DMS153 (cell line): Measurements from ENCODE around the gene CTNNA3.

ENCODE experiments used
- DNase-seq: peaks from one replicate; lab custom pipeline; 2025; lab: John Stamatoyannopoulos, UW

CTNNA3 gene

DNA sequence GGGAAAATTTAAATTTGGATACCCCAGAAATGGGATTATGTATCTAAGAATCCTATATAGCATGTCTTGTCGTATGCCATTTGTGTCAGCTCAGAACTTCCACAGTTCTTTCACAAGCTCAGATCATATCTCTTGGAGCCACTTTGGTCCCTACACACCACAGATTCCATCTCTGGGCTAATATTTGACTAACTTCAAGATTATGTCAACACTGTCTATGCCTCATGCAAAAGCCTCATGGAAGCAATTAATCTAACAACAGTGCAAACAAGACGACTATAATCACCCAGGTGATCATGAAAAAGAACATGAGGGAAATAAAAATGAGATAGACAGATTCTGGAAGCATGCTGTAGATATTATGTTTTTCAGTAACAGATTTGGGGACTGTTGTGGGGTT lies 581.0 kb downstream of the CTNNA3 start:
- DNase-seq = no peak

DNA sequence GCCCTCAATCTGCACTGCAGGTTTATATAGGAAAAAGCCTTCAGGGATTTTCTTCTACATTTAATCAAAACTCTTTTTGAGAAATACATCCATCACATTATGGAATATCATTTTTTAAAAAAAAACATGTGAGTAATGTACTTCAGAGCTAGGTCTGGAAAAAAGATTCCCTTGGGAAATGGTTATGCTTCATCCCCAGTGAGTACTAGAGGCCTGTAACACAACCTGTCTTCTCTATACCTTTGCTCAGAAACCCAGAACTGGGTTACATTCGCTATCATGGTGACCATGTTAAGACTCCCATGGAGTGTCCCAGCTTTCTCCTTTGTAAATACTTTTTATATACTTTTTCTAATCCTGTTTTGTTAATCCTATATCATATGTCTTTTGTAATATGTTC lies 583.2 kb downstream of the CTNNA3 start:
- no peak for DNase-seq

DNA sequence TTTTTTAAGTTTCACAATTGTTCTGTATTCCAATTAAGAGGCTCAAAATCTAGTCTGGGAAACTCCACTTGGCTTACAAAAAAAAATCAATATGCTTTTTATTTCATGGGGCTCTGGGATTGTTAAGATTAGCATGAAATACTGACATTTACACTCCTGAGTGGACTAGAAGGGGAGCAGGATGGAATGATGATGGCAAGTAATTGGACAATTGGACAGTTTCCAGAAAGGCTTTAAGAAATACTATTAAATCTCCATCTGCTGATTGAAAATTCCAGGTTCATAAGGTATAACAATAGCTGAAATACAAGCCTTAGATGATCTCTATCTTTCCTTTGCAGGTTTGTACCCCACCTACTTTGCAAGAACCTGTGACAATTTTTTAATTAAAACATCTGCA lies 585.7 kb downstream of the CTNNA3 start:
- DNase-seq = no peak

DNA sequence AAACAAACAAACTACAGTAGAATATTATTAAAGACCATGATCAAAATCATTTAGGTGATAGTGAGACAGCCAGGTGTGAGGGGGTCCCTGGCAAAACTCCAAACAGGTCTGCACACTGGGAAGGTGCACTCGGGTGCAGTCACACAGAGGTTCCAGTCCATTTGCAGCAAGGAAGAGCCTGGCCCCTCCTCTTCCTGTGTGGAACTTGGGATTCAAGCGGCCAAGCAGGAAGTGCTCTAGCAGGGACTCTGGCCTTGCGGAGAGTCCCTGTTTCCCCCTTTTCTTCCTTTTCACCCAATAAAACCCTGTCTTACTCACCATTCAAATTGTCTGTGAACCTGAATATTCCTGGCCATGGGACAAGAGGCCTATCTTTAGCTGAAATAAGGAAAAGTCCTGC lies 588.3 kb downstream of the CTNNA3 start:
- DNase-seq = no peak

DNA sequence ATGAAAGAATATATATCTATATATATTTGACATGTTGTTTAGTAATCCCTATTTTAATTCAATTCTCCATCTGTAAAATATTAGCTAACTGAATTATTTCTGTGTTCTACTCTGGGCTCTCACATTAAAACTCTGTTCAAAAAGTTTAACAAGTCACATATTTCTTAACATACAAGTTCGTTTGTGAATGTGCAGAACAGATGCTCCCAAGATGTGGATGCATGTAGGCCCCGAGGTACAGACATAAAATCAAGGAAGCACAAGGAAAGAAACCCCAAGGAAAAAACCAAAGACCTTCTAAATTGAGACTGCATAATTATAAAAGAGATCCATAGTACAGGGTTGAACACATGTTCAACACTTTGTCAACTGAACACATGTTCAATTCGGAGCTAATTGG lies 595.0 kb downstream of the CTNNA3 start:
- DNase-seq = no peak

DNA sequence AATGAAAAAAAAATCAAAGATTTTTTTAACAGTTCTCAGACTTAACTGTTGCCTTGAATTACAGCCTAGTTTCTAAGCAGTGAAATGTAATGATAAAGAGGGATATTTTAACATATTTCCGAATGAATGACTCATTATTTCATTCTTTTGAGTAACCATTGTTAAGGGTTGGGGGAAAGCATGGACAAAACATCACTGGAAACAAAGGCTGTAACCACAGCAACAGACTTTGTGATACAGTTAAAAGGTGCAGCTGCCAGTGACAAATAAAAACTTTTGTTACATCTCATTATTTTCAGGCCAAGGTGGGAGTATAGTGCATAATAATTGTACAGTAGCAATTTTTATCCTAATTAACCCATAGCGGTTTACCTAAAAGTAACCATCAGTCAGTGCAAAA lies 597.5 kb downstream of the CTNNA3 start:
- DNase-seq = no peak

DNA sequence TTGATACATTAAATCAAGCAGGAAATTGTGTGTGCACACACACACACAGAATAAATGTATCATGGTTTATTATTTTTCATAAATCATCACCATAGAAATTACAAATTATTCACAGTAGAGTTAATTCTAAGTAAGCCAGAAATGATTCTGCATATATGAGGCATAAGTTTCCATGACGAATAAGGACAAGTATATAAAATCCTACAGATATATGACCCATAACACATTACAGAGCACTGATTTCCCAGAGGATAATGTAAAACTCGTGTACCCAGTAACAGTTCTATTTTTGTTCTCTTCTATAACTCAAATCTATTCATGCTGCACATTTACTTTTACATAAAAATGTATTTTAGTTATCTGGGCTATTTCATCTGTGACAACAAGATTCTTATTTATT lies 600.5 kb downstream of the CTNNA3 start:
- no peak for DNase-seq

DNA sequence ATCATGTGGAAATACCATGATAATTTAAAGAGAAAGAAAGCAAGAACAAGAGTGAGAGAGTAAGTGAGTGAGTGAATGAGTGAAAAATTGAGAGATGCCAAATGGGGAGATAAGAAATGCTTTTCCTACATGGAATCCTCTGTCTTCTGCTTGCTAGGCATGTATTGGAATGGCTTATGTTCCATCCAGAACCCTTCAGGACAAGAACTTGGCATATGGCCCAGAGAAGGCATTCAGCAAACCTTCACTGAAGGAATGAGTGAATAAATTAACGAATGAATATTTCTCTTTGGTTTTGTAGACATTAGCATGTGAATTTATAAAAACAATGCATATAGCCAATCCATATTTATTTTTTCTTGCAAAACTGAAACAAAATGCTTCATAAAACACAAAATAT lies 608.0 kb downstream of the CTNNA3 start:
- no peak for DNase-seq

DNA sequence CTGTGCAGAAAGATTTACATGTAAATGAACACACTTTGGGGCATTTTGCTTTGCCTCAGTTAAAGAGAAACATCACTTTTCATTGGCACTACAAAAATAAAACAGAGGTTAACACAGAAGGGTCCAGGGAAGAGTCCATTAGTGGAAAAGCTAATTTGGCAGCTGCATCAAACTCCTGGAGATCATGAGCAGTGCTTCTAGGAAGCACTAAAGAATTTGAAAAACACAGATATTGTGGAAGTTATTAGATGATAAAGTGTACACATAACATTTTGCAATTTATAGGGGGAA lies 608.9 kb downstream of the CTNNA3 start:
- DNase-seq = no peak

DNA sequence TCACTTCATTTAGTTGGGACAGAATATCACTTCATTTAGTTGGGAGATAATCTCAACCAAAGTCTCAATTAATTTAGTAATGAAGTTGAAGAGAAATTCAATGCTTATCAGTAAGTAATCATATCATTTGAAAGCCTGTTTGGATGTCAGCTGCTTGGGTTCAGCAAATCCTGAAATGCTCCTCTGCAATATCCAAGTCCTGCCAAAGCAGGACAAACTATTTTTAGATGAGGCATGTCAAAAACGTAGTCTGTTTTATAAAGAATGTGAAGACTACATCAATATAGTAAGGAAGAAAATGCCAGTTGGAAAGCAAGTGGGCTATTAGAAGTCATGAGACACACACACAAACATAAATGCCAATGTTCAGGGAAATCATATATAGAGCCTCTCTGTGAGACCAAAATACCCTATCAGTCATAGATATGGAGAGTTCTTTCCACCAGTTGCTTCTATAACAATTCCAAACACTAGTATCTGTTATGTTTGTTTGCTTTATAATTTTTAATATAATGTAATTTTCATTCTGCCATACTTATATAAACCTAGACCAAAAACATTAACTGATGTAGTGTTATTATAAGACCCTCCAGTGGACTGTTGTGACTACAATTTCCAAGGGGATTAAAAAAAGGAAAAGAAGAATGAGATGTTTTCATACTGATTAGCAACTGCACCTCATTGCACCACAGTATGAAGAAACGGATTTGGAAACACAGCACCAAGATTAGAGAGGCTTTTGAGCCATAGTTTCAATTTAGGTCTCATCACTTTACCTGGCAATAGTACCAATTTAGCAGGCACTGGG lies 609.5 kb downstream of the CTNNA3 start:
- DNase-seq = no peak

DNA sequence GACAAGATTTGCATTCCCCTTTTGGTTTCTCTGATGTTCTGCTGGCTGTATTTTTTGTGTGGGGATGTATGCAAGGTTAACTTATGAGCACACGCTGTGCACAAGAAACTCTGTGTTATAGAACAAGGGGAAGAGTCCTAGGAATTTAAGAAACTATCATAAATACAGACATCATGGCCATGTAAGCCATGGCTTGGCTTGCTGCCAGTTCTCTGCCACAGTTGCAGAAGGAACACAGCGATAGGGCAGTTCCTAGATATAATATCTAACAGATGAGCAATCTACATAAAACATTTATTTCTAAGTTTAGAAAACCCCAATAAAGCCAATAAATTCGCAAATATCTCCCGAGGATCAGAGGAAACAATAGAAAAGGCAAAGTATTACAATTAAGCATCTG lies 616.9 kb downstream of the CTNNA3 start:
- no peak for DNase-seq

DNA sequence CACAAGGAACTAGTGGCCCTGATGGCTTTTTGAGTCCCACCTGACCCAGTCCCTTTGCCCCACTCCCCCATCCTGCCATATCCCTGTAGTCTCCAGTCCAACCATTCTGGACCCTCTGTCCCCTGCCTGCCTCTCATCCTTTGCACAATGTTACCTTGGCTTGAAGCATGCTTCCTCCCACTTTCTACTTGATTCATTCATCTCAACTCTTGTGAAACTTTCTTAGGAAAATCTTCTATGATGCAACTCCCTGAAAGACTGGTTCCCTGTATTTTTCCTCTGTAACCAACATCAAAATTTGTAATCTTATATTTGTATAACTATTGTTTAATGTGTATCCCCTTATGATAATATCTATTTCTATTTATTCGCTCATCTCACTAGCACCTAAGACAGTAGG lies 618.6 kb downstream of the CTNNA3 start:
- DNase-seq = no peak

DNA sequence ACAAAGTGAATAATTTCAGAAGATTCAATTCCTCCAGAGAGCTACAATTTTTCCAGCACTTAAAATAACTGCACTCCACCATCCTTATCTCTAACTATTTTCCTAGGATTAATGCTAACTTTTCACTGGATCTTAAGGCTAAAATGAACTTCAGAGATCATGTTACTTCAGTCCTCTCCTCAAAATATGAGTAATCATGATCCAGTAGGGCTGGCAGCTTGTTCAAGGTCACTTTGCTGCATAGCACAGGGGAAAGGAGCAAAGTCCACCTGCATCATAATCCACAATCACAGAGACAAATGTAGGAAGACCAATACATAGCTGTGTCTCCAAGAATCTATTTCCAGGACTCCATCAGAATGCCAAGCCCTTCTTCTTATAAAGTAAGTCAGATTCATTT lies 619.9 kb downstream of the CTNNA3 start:
- DNase-seq = no peak

DNA sequence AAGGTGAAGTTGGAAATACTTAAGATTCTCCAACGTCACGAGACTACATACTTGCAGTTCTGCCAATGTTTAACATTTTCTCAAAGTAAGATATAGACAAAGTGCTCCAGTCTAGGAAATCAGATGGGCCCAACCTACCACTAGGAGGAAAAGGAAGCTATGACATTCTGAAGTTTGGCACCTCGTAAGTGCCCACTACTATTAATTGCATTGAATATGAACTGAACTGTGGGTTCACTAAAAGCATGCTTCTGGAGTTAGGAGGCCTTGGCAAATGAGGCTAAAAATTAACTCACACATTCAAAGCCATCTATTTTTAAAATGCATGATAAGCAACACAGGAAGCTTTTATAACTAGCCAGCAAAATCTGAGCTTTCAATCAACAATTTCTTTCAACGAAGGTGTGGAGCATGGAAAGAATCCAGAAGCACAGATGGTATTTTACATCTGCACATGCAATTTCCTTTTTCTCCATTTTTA lies 620.5 kb downstream of the CTNNA3 start:
- DNase-seq = no peak

DNA sequence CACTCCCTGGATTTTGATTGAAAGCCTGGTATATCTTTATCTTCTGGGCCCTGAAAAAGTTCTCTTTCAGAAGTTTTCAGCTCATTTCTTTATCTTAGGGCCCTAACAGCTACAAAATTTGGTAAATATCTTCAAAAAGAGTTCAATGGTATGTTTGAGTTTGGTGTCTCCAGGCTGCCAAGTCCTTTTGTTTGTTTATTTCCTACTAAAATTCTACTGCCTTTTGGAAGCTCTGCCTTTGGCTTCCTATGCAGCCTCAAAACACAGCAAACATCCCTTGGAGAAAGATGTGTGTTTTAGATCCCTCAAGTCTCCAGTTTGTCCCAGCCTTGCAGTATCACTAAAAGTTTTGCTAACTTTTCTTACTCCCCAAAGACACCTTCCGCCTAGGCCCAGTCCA lies 623.3 kb downstream of the CTNNA3 start:
- DNase-seq = no peak

DNA sequence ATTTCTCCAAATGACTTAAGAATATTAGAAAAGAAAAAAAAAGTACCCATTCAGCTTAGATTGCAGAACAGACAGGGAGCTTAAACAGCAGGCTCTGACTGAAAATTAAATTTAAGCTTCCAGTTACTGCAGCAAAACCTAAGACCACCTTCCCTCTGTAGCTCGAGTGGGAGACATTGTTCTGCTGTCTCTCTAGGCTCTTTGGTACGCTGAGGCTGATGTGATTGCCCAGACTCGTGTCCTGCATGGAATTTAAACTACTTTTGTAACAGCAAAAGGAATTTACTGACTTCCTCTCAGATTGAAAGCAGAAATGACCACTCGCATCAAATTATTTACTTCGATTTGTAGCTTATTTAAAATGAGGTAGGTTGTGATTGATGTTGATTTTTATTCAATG lies 645.6 kb downstream of the CTNNA3 start:
- no peak for DNase-seq

DNA sequence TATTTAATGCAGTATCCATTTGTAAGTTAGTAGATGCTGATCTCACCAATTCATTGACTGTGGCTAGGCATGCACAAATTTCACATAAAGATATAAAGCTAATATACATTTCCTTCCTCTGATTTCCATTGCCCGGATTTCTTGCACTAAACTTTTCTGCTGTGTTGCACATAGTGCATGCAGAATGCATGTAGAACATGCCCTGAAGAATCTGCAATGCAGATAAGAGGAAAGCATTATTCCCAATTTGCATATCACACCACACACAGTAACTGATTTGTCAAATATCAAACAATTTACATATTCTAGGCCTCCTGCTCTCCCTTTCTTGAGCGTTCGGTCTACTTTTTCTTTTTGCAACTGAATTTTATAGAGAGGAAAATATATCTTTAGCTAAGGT lies 646.0 kb downstream of the CTNNA3 start:
- DNase-seq = no peak

DNA sequence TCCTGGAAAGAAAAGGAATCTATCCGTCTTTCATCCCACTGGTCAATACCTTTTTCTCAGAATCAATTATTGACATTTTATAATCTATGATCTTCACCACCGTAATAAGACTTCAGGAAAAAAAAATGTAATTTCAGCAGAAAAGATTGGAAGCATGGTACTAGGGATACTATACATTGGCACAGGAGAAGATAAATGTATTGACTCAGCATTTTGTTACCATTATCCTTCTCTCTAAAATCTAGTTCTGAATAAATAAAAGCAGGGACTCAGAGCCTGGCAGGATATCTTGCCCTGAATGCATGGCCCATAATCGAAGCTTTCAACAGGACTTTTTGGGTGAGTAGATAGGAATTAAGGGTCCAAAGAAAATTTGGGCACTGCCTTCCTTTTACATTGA lies 649.5 kb downstream of the CTNNA3 start:
- DNase-seq = no peak

DNA sequence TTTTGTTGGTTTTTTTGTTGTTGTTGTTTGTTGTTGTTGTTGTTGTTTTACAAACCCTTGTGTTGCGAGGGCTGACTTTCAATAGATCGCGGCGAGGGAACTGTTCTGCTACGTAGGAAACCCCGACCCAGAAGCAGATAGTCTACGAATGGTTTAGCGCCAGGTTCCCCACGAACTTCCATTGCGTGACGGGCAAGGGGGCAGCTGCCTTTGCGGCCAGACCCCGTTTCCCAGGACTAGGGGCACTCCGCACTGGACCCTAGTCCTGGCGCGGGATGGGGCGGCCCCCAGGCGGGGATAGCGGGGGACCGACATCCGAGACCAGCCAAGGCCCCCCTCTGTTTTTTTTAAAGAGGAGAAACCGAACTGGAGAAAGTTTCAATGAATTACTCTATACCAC lies 650.6 kb downstream of the CTNNA3 start:
- no peak for DNase-seq

DNA sequence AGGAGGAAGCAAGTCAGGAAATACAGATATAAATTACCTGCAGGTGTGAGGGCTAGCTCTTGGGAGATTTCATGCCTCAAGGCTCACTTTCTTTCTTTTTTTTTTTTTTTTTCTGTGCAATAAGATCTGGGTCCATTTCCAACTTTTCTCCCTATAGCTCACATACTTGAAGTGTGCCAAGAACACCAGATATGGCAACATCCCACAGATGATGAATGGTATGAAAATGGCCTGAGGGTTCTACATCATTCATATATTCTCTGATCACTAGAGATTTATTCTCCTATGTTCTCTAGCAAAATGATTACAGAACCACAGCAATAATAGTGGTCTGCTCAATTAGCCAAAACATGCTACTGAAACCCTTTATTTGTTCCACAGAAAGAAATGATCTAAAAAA lies 653.0 kb downstream of the CTNNA3 start:
- DNase-seq = no peak

DNA sequence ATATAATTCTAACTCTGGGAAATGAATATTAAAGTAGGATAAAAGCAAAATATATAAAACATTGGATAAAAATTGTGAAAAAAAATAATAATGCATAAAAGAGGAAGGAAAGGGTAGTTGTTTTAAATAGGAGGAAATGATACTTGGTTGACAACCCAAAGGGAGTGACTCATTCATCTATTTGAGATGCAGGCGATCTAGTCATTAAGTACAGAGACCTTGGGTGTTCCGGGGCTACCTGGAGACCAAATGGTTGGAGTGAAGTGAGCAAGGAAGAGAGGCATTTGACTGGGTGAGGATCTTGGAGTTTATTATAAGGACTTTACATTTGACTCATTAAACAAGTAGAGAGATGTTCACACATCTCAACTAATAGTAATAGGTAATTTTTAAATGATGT lies 659.2 kb downstream of the CTNNA3 start:
- DNase-seq = no peak

DNA sequence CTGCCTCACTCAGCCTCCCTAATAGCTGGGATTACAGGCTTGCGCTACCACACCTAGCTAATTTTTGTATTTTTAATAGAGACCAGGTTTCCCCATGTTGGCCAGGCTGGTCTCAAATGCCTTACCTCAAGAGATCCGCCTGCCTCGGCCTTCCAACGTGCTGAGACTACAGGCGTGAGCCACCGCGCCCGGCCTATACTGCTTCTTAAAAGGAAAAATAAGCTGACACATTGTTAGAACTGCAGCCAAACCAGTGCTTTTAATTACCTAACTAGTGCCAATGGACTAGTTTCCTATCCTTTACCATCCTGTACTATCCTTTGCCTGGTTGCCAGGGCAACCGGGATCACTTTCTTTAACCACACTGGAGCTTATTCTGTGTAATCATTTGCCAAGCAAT lies 662.1 kb downstream of the CTNNA3 start:
- DNase-seq = no peak

DNA sequence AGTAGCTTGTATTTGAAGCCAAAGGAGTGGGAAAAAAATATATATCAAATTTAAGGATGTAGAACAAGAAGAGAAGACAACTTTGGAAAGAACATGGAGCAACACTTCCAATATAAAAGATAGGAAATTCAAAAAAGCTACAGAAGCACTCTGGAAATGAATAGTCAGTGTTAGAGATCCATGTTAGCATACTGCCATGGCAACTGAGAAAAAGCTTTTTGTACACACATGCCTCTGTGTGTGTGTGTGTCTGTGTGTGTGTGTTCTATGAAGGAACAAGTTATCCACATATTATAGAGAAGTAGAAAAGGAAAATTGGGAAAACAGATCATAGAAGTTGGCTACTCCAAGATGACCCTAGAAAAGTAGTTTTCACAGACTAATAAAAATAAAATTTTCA lies 673.9 kb downstream of the CTNNA3 start:
- no peak for DNase-seq

DNA sequence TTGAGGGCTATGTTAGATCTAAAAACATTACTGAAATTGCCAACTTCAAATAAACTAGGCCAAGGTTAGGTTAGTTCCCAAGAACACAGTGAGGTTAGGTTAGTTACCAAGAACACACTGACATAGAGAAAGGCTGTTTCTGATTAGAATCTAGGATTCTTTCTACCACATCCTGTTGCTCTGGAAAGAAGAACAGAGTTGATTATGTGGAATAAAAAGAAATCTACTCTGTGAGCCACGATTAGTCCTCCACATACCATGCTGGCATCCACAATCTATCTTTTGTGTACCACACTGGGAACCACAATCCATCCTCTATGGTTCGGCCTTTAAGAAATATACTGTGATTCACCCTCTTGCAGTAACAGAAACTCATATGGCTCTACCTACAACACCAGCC lies 678.8 kb downstream of the CTNNA3 start:
- DNase-seq = no peak

DNA sequence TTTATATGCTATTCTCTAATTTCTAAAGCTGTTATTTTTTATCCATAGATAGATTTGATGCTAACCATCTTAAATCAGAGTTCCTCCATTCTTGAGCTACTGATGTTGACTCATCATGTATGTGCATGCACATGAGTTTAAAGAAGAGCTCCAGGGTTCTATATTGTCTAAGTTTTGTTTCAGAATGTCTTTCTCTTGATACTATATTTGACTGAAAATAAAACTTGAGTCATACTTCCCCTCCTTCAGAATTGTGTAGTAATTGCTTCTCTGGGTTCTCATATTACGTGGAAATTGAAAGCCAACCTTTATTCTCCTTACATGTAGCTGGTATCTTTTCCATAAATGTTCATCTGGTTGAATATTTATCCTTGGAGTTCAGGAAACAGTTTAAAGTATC lies 680.8 kb downstream of the CTNNA3 start:
- DNase-seq = no peak
